ENCODE data around the gene MANSC1. TPM values are rescaled to one million over a fixed set of nuclear protein-coding genes. Genes with fewer than 3 reads are reported as not detected.
"Not testable (repeated sequence)": the region's sequence is repeated elsewhere in the genome, so short reads cannot be mapped to it uniquely, and the experiment has no call there.

The MANSC1 gene
- total and polyA plus RNA-seq, 12 donors = 3.9 to 25.3 (median 16.3) TPM

DNA sequence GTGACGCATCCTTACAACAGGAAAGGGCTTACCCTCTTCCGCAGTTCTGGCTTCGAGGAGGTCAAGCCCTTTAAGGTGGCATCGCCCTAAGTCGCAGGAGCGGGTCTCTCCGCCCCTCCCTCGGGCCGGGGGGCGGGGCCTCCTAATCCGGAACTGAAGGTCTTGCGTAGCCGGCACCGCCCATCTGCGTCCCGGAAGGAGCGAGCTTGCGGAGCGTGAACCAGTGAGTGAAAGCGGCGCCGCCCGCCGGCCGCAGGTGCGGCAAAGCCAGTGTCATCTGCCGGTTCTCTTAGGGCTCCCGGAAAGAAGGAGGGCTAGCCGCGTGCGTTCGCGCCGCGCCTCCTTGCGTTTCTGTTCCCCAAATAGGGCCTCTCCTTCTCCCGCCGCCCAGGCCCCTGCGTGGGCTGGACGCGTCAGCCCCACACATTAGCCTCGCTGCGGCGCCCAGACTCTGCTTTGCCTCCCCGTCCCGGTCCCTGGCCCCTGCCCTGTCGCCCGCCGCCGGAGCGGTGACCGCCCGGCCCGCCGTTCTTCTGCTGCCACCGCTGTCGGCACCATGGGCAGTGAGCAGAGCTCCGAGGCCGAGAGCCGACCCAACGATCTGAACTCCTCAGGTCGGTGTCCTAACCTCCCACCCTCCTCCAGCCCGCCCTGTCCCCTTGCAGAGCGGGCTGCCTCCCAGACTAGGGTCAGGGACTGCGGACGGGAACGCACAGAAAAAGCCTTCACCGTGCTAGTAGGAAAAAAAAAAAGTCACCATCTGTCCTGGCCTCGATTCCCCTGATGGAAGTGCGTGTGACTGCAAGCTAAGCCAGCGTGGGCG, 7.1 kb upstream of the MANSC1 start, which contains the start of gene BORCS5:
Gene BORCS5 (plus strand): TSS at position 183 of the 823 bp plus-strand sequence. CDS start 374 bp downstream, at position 557.
- Histone ChIP-seq H3K27me3 (no peaks in the 10 kb centered on the region), H3K27ac (peak within 1 kb of the TSS; percentile 89 to 98 (median 95)), H3K9me3 (replicated peaks in 1 of 3) (no peaks in the 10 kb centered on the region), H3K36me3 (replicated peaks in 1 of 2) (no peaks in the 10 kb centered on the region), H3K4me1 (replicated peaks in 1 of 2) (peaks cover 0 to 7% of the 10 kb centered on the region in 2 donors), H3K4me3 (peak within 1 kb of the TSS; percentile 17 to 86 (median 50))
- WGBS, 4 donors = 0 to 1% (median 1%) methylated on average over 44 to 72 of the region's 72 CpGs
- intact Hi-C loops (cut with DNase I) = no loop called here
- TF ChIP-seq, protein P1, sequence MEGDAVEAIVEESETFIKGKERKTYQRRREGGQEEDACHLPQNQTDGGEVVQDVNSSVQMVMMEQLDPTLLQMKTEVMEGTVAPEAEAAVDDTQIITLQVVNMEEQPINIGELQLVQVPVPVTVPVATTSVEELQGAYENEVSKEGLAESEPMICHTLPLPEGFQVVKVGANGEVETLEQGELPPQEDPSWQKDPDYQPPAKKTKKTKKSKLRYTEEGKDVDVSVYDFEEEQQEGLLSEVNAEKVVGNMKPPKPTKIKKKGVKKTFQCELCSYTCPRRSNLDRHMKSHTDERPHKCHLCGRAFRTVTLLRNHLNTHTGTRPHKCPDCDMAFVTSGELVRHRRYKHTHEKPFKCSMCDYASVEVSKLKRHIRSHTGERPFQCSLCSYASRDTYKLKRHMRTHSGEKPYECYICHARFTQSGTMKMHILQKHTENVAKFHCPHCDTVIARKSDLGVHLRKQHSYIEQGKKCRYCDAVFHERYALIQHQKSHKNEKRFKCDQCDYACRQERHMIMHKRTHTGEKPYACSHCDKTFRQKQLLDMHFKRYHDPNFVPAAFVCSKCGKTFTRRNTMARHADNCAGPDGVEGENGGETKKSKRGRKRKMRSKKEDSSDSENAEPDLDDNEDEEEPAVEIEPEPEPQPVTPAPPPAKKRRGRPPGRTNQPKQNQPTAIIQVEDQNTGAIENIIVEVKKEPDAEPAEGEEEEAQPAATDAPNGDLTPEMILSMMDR (IDR thresholded peaks at IDR 0.05) = peak in 3 of 6 experiments; percentile 14 to 28 (median 14)
- TF ChIP-seq POLR2A (IDR thresholded peaks at IDR 0.05) = peak; percentile 95 to 99
- peak; percentile 96 to 98 (median 97) for DNase-seq

GRCh38 chr12:12356467-12356895, 6.4 kb upstream of the MANSC1 start:
- Histone ChIP-seq H3K27me3 (no peaks in the 10 kb centered on the region), H3K4me3 (peak overlapping the region in 2 of 4 donors; percentile 69 to 86), H3K36me3 (replicated peaks in 1 of 2) (no peaks in the 10 kb centered on the region), H3K4me1 (replicated peaks in 1 of 2) (peaks cover 0 to 7% of the 10 kb centered on the region in 2 donors), H3K9me3 (replicated peaks in 1 of 3) (no peaks in the 10 kb centered on the region), H3K27ac (peak overlapping the region; percentile 89 to 98 (median 95))
- TF ChIP-seq POLR2A (IDR thresholded peaks at IDR 0.05) = no peak
- TF ChIP-seq, protein P1 (IDR thresholded peaks at IDR 0.05) = no peak
- intact Hi-C loops (cut with DNase I) = no loop called here
- DNase-seq = no peak
- WGBS, 4 donors = 21 to 32% (median 28%) methylated on average over 5 of the region's 5 CpGs

DNA sequence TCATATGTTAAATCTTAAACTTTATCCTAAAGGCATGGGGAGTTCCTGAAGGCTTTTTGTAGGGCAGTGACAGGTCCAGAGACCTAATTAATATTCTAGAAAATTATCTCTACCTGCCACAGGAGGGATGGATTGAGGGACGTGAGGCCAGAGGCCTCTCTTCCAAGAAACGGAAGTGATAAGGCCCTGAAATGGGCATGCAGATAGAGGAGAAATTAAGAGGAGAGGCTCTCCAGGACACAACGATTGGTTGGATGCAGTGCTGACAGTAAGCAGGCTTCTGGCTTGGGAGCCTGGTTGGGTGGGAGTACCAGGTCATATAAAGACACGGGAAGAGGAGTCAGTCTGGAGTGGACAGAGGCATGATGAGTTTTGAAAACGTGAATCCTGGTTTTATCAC, 3.8 kb upstream of the MANSC1 start:
- peaks cover 0 to 17% of the 10 kb centered on the region in 2 donors for H3K4me1 ChIP-seq (replicated peaks in 1 of 2)
- WGBS, 4 donors = 65 to 69% (median 67%) methylated on average over 5 of the region's 5 CpGs
- H3K9me3 ChIP-seq (replicated peaks in 1 of 3) = no peaks in the 10 kb centered on the region
- no peaks in the 10 kb centered on the region for H3K27me3 ChIP-seq
- no peaks in the 10 kb centered on the region for H3K36me3 ChIP-seq (replicated peaks in 1 of 2)
- no peak overlapping the region for H3K27ac ChIP-seq
- intact Hi-C loops (cut with DNase I) = no loop called here
- TF ChIP-seq POLR2A (IDR thresholded peaks at IDR 0.05) = no peak
- TF ChIP-seq, protein P1 (IDR thresholded peaks at IDR 0.05) = no peak
- no peak for DNase-seq
- no peak overlapping the region for H3K4me3 ChIP-seq

DNA sequence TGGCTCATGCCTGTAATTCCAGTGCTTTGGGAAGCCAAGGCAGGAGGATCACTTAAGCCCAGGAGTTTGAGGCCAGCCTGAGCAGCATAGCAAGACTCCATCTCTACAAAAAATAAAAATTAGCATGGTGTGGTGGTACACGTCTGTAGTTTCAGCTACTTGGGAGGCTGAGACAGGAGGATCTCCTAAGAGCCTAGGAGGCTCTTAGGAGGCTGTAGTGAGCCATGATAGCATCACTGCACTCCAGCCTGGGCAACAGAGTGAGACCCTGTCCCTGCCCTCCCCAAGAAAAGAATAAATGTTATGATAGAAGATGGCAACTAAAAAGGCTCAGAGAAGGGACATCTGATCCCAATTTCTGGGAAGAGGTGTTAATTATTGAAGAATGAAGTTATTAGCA, 3.2 kb upstream of the MANSC1 start:
- no peak overlapping the region for H3K4me3 ChIP-seq
- no peak for DNase-seq
- H3K27ac ChIP-seq = no peak overlapping the region
- TF ChIP-seq, protein P1 (IDR thresholded peaks at IDR 0.05) = no peak
- TF ChIP-seq POLR2A (IDR thresholded peaks at IDR 0.05) = no peak
- intact Hi-C loops (cut with DNase I) = no loop called here
- H3K36me3 ChIP-seq (replicated peaks in 1 of 2) = no peaks in the 10 kb centered on the region
- H3K9me3 ChIP-seq (replicated peaks in 1 of 3) = no peaks in the 10 kb centered on the region
- 62 to 92% (median 78%) methylated on average over 1 of the region's 1 CpG for WGBS, 4 donors
- no peaks in the 10 kb centered on the region for H3K27me3 ChIP-seq
- H3K4me1 ChIP-seq (replicated peaks in 1 of 2) = peaks cover 0 to 18% of the 10 kb centered on the region in 2 donors

GRCh38 chr12:12351468-12352185, 1.6 kb upstream of the MANSC1 start:
- intact Hi-C loops (cut with DNase I); H3K9me3 ChIP-seq (replicated peaks in 1 of 3); H3K4me3 ChIP-seq; DNase-seq; H3K36me3 ChIP-seq (replicated peaks in 1 of 2); H3K27ac ChIP-seq; H3K27me3 ChIP-seq: not testable (repeated sequence)
- 93 to 95% (median 94%) methylated on average over 19 of the region's 19 CpGs for WGBS, 4 donors
- peaks cover 0 to 12% of the 10 kb centered on the region in 2 donors for H3K4me1 ChIP-seq (replicated peaks in 1 of 2)
